HG03378 (cell line): ENCODE results near the gene PKIB.
A peak's percentile ranks its signal among the peaks of the same experiment; 100 is the strongest.
"Not testable (repeated sequence)": the region's sequence is repeated elsewhere in the genome, so short reads cannot be mapped to it uniquely, and the experiment has no call there.

ENCODE experiments used
- ATAC-seq: cut with Tn5 transposase; IDR thresholded peaks from one replicate; pipeline ENCODE4 v1.9.1; 2021; ENCODE audit warnings: mild to moderate bottlenecking, moderate library complexity; ENCODE audit not compliant: unreplicated experiment

The PKIB gene, protein sequence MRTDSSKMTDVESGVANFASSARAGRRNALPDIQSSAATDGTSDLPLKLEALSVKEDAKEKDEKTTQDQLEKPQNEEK

DNA sequence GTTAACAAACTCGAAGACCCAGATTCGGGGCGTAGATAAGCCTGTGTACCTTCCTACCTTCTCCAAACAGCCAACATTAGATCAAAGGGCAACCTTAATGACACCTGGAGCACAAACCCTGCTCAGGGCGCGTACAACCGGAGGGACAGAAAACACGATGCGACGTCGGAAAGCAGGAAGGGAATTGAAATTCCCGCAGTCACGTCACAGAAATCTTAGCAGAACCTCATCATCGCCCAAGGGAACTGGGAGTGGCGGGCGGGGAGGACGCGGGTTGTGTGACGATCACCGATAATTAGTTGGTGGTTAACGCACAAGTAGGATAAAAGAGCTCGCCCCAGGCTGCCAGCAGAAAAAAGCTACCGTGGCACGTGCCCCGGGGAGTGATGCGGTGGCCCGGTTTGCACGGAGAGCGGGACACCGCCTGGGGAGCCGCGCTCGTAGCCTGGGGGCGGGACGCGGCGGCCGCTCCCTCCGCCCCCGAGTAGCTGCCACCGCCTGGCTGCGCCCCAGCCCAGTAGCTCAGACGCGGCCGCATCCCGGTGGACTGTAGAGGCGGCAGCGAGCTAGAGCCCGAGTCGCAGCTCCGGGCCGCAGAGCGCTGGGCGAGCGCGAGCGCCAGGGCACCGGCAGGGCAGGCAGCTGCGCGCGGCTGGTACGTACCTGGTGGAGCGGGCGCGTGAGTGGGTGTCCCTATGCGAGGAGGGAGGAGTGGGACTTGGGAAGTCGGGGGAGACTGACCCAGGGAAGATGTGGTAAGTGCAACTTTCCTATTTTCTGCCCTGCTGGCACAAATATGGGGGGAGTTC lies at the start of gene PKIB:
TSS of gene PKIB (plus strand) at position 525 of the 809 bp plus-strand sequence. CDS start 107,390 bp downstream, outside the sequence.
- peak; percentile 67 for ATAC-seq

DNA sequence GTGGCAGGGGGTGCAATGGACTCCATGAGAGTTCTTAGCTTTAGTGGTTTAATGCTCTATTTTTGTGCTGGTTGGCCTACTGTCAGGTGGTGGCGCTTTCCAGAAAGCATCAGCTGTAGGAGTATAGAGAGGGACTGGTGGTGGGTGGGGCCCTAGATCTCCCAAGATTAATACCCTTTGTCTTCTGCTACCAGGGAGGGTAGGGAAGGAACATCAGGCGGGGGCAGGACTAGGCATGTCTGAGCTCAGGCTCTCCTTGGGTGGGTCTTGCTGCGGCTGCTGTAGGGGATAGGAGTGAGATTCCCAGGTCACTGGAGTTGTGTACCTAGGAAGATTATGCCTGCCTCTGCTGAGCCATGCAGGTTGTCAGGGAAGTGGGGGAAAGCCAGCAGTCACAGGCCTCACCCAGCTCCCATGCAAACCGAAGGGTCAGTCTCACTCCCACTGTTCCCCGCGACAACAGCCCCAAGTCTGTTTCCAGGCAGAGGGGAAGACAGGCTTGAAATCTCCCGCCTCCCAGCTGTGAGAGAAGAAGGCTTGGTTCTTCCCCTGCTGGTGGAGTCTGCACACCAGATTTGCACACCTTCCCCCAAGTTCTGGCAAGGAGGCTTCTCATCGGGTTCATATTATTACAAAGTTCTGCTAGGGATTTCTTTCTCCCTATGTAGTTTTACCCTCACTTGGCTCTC lies 46.7 kb upstream of the PKIB start:
- ATAC-seq: no peak

DNA sequence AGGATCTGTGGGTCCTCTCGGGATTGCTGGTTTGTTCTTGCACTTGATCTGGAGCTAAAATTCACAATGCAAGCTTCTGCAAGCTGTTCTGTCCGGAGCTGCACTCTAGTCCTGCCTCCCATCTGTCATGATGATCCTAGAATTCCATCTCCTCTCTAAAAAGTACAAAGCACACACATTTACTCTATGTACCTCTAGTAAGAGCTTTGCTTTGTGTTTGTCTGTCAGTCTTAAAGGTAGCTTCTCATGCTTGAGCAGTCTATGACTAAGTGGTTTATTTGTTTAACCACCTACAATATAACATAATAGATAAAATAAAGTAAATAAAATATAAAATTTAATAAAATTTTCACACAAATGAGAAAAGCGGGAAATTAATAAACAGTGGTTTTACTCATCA lies 46.0 kb upstream of the PKIB start:
- no peak for ATAC-seq

DNA sequence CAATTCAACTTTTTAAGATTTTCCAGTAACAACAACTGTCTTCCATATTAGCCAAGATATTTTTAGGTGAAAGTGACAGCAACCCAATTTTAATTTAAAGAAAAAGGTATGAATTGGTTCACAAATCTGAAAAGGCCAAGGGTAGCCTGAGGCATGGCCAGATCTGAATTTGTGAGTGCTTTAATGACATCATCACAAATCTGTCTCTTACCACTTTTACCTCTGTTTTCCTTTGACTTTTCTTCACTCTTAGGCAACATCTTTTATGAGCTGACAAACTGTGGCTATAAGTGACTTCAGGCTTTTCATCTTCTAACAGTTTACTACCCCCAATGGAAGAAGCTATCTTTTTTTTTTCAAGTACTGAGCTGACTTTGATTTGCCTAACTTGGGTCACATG lies 44.5 kb upstream of the PKIB start:
- ATAC-seq: no peak

DNA sequence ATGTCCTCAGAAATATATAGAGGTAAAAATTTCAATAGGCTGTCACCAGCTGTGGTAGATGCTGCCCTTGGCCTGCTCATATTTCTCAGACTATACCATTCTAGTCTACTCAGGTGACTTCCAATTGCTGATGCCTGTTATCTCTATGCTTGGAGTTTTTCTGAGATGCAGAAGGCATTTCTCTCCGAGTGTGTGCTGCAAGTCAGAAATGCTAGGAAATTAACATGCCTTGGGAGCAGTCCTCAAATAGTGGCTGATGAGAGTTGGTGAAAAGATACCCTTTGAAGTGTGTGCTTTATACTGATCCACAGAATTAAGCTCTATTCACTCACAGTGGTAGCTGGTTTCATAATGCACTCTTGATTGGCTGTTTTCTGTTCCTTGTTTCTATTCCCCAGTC lies 43.2 kb upstream of the PKIB start:
- ATAC-seq: no peak

DNA sequence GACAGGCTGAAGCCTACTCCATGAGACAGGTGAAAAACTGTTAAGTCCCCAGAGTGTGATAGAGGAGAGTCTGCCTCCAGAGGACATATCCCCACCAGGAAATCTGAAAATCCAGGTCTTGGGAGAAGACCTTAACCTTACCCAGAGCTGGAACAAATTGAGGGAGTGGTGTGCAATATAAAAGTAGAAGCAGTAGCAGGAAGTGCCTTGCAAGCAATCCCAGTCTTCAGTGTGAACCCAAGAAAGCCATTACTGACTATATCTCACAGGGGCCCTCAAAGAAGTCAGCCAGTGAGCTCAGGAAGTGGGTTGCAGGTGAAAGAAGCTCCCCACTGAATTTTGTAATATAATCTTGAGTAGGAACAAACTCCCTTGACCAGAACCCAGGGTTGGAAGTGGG lies 41.9 kb upstream of the PKIB start:
- no peak for ATAC-seq

DNA sequence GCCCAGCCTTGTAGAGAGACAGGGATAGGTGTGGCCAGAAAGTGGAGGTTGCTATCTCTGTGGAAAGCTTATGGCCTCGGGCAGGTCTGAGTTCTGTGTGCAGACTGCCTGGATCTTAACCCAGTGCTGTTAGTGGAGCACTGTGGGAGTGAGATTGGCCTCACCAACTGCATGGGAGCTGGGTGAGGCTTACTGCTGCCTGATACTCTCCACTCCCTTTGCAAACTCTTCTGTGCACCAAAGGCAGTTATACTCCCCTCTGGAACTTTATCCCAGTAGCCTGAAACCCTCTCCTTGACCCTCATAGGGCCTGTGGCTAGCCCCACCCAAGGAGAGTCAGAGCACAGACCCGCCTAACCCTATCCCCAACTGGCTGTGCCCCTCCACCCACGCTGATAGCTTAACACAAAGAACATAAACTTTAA lies 41.4 kb upstream of the PKIB start:
- ATAC-seq: no peak

DNA sequence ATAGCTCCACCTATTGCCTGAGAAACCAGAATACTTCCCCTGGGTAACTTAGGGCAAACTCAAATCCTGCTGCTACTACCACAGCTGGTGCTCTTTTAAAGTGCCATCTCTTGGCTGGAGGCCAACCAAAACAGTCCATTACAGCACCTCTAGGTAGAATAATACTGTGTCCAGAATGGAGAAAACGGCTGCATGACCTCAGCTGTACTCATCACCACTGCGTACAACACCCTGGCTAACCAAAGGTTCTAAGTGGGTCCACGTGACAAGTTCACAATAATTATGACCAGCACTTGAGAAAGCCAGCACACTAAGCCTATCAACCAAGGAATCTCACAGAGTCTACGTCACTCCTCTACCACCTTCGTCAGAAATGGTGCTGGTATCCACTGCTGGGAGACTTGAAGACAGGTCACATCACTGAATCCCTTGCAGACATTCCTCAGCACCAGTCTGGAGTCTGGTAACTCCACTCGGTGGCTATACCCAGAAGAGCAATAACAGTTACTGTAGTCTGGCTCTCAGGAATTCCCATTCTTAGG lies 40.9 kb upstream of the PKIB start:
- ATAC-seq: no peak

DNA sequence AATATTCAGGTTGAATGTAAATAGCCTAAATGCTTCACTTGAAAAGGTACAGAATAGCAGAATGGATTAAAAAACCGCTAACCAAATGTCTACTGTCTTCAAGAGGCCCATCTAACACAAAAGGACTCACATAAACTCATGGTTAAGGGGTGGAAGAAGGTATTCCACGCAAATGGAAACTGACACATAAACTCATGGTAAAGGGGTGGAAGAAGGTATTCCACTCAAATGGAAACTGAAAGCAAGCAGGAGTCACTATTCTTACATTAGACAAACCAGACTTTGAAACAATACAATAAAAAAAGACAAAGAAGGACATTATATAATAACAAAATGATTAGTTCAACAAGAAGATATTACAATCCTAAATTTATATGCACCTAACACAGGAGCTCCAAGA lies 38.3 kb upstream of the PKIB start:
- ATAC-seq: peak; percentile 74

DNA sequence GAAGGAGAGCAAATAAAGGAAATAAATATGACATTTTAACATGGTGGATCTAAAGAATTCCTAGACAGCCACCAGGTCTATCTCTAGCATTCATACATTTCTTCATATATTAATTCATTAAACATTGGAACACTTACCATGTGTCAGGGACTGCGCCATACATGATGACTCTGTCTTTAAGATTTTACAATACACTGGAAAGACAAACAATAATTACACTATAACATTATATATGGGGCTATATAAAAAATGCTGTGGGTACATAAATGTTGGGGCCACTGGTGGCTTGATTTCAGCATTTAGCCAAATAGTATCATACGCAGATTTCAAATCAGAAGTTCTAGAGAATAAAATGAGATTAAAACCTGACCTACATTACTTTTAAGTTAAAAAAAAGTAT lies 33.3 kb upstream of the PKIB start:
- ATAC-seq: no peak

DNA sequence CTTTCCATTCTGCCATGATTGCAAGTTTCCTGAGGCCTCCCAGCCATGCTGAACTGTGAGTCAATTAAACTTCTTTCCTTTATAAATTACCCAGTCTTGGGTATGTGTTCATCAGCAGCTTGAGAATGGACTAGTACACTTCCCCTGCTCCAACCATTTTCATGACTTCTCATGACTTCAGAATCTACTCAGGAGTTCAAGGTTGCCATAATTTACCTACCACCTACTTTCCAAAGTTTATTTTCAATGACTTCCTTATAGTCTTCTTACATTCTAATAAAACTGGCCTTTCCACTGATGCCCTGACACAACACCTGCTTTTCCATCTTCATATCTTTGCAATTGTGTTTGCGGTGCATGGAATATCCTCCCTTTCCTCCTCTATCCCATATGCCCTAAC lies 31.2 kb upstream of the PKIB start:
- no peak for ATAC-seq

DNA sequence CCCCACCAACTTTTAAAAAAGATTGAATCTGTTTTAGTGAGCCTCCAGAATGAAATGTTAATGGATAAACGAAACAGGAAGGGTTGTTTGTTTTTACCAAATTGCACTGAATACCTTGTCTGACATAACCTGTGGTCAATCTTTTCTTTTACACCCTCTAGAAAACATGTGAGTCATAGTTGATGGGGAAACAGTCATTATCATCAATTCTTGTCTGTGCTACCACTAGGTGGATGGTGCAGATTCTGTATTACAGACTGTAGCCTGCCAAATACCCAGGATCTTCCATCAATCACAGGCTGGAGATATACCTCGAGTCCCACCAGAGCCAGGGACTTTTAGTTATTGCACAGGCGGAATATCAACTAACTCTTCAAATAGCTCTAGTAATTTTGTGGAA lies 29.5 kb upstream of the PKIB start:
- ATAC-seq: no peak

DNA sequence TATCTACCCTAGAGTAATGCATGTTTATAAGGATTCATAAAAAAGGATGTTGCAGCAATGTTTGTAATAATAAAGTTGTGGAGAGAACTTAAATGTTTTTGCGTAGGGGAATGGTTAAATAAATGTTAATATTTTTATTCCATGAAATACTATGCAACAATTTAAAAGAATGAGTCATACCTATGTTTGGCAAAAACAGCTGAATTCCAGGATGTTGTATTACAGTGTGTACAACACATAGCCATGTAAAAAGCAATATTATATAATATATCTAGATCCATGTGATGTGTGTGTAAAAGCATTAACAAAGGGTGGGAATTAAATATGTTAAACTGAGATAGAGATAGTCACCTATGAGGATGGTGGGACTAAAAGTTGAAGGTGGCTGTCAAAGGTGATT lies 21.1 kb upstream of the PKIB start:
- no peak for ATAC-seq

DNA sequence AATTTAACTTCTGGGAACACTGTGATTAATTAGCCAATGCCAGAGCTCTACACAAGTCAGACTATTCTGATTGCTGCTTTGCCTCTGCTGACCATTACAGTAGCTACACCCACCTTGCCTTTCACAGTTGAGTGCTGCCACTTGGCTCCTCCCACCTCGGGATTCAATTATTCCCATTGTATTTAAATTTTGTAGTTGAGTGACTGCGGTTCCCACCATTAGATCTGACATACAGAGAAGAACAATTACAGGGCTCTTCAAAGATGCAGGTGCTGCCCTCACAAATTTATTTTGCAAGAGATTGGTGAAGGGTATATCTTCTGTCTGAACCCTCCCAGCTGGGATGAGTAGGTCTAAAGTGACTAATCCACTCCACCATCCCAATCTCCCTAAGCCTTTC lies 11.9 kb upstream of the PKIB start:
- not testable (repeated sequence) for ATAC-seq

DNA sequence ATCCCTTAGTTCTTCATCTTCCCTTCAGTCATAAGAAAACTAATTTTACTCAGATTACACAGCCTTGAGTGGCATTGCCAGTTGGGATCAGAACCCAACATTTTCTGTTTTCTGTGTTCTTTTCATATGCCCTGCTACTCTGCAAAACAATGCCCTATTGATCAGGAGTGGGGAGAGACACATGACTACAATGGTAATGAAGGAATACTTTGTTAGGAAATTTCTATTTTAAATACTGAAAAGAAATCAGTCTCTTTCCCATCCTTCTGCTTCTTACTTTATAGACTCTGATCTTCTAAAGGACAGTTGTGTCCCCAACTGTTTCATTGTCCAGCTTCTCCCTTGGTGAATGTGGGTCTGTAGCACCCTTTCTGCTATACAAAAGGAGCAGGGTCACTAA lies 5.5 kb upstream of the PKIB start:
- no peak for ATAC-seq

DNA sequence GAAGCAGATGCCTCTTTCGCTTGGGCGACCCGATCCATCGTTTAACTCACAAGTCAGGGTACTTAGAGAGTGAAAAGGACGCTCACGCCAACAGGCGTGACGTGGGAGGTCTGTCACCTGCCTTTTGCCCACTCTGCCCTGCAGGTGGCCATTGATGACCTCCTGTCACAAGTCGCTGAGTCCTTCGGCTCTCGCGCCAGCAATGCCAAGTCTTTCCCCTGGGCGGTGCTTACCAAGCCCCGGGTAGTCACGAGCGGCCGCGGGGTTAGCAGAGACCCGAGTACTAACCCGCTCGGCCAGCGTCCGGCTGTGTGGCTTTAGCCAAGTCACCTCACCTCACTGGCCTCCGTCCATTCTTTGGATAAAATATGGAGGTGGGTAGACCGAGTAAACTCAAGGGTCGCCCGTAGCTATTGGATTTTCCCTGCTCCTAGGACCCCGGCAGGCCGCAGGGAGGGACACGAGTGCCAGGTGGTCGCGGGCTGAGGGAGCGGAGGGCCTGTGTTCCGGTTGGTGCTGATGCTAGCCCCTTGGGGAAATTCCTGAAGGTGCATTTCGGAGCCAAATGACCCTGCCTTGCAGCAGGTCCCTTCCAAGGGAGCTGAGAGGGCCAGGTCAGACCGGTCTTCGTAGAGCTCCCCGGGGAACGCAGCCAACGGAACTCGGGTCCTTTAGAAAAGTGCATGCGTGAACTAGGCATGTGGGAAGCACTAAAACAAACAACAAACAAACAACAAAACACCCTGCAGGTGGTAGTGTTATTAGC lies 668 bp downstream of the PKIB start:
- peak; percentile 38 for ATAC-seq

DNA sequence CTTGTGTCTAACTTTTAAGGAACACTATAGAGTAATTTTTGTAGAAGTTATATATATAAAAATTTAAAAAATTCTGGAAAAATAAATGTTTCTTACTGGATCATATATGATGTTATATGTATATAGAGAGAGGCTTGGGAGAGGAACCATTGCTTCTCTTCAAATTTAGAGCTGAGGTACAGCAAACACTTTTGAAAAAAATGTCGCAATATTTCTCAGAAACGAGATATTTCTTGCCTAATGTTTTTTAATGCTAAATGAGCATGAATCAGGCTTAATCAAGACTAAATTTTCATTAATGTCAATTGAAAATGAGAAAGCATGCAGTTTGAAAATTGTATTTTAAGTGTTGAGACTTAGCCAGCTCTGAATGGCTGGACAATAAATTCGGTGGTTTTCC lies 2.6 kb downstream of the PKIB start:
- ATAC-seq: no peak

DNA sequence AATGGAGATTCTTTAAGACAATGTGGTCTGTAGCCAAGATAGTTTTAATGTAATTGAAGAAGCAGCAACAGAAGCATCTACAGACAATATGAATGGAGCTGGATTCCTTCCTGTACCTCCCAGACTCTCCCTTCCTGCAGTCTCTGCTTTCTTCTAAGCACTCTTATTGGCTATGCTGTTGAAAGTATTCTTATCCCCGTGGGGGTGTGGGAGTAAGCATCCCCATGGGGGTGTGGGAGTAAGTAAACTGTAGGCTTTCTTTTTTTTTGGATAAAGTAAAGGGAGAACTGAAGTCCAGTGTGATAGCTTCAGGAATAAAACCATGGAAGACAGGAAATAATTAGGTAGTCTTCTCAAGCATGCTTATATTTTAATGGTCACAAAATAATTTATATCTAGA lies 4.1 kb downstream of the PKIB start:
- ATAC-seq: no peak

DNA sequence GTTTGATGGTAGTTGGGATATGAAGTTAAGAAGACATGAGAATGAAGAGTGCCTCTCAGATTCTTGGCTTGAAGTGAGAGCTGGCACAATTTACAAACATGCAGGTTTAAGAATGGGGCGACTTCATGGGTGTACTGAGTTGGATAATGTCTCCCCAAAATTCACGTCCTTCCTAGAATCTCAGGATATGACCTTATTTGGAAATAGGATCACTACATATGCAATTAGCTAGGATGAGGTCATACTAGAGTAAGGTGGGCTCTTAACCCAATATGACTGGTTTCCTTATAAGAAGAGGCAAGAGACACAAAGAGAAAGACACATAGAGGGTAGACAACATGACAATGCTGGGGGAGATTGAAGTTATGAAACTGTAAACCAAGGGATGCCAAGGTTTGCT lies 5.2 kb downstream of the PKIB start:
- ATAC-seq: no peak

DNA sequence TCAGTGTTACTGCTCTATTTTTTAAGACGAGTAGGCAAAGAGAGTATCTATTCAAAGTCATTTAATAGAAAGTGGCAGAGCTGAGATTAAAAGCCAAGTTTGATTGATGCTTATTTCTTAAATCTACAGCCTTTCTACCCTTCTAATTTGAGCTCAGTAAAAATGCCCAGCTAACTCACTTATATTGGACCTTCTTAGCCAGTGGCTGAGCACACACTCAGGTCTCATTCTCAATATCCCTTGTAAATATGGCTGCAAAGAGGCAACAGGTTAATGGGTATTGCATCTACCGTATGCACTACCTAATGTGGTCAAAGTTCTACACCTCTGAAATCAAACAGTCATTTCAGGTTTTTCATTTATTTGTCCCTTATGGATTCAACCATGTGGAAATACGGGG lies 6.7 kb downstream of the PKIB start:
- ATAC-seq: no peak

DNA sequence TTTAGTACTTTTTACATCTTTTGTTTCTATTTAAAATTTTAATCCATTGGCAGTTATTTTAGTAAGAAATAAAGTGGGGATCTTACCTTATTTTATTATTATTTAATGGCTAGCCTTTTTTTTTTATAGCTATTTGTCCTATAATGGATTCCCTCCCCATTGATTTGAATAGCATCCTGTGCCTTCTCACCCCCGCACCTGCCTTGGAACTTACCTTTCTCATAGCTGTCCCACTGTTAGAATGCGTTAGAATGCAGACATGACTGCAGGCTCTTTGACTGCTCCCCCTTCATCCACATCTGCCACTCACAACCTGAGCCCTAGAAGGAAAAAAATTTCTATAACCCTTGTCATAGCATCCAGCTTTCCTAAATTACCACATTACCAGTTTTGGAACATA lies 9.1 kb downstream of the PKIB start:
- no peak for ATAC-seq
